AG08396 (cell line): ENCODE data around the gene PRKG1.
A peak's percentile ranks its signal among the peaks of the same experiment; 100 is the strongest.
"Not testable (repeated sequence)": the region's sequence is repeated elsewhere in the genome, so short reads cannot be mapped to it uniquely, and the experiment has no call there.

Experiments used
- DNase-seq: peaks from one replicate; pipeline ENCODE4 v3.0.0; 2012; ENCODE audit warnings: low spot score, mixed read lengths

The PRKG1 gene

DNA sequence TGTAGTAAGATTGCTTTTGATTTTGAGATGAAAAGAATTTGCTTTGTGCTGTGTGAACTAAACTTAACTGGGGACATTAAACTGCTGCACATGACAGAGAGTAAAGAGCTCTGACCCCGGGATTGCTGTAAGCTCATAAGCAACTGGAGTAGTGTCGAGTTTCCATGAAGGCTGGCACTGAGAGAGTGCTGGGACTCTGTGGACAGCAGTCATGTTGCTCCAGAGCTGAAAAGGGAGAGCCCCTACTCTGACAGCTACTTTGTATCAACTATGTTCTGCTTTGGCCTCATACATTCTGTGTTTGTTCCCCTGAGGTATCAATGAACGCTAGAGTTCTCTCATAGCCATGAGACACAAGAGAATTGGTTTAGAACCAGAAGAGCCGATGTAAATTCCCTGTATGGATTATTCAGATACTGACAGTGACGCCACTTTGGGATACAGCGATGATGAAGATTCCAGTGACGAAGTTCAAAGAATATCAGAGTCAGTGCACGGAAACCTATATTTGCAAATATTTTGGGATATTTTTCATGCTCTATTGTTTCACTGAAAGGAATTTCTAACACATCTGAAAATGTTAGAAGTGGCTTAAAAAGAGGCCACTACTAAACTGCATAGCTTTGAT lies 1053.9 kb downstream of the PRKG1 start:
- no peak for DNase-seq

DNA sequence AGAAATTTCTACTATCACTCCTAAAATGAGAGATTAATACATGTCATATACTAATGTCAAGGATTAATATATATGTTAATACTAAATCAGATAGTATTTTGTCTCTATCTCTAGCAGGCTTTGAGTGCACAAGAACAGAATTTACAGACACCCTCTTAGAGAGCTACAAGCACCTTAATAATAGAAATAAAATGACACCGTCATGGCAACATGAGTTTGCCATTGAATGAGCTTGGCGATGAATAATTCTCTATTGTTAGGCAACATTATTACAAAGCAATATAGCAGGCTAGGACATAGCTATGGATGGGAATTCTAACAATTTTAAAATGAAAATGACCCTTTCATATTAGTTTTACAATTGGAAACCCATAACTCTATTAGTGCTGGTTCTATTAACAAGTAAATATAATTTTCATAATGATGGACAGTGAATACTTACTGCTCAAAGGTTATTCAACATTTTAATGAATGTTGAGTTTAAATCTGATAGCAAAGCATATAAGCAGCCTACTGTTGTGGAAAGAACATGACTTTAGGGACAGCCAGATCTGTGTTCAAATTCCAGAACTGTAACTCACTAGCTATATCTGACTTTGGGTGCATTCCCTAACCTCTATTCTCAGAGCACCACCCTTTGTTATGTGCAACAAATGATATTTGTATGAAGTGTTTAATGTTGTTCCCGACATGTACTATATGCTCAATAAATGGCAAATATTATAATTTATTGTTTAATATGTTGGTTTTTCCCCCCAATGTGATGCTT lies 1055.3 kb downstream of the PRKG1 start:
- DNase-seq: no peak

DNA sequence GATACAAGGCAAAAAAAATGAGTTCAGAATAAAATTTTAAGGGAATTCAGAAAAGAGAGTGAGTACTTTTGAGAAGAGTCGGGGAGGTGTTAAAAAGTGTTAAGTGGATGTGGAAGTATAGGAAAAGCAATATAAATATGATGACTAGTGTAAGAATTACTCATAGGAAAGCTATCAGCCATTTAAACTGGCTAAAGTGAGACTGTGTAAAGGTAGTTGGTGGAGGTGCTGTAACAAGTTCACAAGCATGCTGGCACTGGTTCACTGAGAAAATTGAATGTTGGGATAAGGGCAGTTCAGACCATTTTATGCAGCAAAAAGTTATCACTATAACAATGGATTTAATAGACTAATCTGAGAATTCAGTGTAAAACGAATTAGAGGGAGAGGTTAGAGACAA lies 1060.8 kb downstream of the PRKG1 start:
- no peak for DNase-seq

DNA sequence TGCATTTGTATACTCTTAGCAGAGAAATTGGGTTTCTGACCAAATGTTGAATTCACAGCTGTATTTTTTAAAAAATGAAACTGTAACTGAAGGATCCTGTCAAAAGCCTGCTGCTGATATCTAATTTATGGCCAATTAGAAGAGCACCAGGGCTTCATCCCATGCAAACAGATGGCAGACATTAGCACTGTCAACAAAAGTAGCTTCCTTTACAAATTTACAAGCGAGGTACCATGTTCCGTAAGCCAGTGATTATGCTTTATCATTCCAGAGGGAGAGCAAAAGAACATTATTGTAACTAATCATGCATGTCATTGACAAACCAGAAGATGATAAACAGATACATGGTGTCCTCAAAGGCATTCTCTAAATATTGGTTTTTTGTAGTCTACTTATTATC lies 1062.6 kb downstream of the PRKG1 start:
- DNase-seq: no peak

DNA sequence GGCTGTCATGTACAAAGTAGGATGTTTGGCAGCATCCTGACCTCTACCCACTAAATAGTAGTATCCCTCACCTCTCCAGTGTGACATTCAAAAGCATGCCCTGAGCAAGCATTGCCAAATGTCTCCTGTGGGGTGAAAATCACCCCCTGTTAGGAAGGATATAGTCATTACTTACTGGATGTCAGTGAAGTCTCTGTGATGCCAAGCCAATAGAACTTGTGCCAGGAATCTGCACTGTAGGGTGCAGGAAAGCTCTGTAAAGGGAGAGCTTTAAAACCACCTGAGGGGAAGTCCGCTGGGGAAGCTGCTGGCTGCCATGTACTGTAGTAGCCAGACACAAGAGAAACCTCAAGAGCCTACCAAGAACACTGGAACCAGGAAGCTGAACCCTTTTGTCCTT lies 1069.1 kb downstream of the PRKG1 start:
- no peak for DNase-seq

DNA sequence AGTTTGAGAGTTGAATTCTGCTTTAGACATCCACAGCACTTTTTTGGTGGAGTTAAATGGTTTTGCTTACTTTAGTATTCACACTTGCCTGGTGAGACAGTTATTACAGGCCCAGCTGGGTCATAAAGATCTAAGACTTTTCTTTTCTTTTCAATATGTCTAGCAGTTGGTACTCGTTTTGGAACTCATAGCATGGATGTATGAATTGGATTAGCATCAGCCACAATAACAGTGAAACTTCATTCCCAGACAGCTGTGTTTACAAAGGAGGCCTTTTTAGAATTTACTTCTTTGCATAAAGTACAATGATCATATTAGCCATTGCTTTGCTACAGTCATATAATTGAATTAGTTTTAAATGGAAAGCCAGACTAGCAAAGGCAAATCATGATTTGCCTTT lies 1071.3 kb downstream of the PRKG1 start:
- no peak for DNase-seq

DNA sequence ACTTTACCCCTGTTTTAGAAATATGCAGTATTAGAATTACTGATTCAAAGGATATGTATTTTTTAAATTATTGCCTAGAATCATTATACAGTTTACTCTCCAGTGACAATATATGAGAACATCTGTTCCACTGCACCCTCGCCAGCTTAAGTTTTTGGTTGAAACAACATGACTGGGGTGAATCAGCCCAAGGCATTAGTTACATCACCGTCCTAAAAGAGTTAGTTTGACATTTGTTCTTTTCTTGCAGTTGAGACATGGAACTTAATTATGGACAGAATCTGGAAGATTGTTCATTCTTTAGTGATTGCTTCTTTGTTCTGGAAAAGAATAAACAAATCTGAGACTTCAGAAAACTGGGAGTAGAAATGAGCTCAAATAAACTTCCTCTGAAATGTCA lies 1072.5 kb downstream of the PRKG1 start:
- peak; percentile 3 for DNase-seq

DNA sequence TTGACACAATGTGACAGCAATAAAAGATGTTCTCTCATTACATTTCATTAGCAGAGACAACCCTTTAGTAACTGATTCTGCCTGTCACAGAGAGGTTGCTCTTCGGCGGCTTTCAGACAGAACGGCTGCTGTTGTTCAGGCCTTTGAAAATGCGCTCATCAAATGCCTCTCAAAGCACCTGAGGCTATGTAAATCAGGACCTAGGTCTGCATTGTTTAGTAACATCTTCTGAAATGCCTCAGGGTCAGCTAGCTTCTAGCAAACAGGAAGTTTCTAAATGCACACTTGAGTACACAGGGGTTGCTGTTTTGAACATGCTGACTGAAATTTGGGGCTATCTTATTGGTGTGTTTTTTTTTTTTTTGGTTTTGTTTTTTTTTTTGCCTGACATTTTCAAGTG lies 1096.5 kb downstream of the PRKG1 start:
- DNase-seq: no peak

DNA sequence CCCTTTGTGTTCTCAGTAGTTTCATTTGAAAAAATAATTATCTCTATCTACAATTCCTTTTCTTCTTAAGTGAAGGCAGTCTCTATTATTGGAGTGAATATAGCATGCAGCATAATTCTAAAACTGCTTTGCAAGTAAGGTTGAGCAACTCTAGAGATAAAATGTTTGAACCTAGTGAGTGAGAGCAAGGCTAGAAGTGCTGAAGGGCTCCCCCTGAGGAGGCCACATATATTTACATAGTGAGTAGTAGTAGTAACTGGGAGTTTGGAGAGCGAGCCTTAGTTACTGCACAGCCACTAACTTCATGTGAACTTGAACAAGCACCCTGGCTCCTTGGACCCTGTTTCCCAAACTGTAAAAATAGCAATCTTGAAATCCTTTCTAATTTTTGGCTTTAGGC lies 1098.3 kb downstream of the PRKG1 start:
- no peak for DNase-seq

DNA sequence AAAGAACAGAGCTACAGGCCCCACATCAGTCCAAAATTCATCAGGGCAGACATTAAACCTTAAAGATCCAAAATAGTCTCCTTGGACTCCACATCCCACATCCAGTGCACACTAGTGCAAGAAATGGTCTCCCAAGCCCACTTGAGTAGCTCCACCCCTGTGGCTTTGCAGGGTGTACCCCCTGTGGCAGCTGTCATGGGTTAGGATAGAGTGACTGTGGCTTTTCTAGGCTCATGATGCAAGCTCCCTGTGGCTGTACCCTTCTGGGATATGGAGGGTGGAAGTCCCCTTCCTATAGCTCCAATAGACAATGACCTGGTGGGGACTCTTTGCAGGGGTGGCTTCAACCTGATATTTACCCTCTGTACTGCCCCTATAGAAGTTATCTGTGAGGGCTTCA lies 1111.0 kb downstream of the PRKG1 start:
- no peak for DNase-seq

DNA sequence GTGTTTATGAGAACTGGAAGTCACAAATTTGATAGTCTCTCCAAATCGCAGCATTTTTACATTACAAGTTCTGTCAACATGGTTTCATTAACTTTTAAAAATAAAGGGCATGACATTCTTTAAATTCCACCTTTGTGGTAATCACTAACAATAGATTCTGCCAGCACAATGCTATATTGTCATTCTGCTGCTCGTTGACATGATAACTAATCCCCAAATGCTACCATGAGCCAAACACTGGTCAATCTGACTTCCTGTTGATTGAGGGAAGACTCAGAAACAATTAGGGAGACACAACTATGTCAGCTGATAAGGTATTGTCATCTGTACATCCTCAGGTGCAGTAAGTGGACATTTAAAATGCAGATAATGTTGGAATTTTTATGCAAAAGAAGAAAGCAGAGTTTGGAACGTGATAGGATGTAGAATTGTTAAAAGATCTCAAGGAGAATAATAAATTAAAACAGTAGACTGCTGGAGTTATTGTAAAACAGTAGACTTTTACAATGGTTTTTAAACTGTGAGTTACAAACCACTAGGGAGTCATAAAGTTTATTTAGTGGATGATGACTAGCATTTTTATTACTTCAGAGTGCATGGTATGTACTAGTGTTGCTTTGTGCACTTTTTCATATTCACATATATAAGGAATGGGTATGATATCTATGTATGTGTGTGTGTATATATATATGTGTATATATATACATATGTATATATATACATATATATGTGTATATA lies 1113.4 kb downstream of the PRKG1 start:
- DNase-seq: no peak

DNA sequence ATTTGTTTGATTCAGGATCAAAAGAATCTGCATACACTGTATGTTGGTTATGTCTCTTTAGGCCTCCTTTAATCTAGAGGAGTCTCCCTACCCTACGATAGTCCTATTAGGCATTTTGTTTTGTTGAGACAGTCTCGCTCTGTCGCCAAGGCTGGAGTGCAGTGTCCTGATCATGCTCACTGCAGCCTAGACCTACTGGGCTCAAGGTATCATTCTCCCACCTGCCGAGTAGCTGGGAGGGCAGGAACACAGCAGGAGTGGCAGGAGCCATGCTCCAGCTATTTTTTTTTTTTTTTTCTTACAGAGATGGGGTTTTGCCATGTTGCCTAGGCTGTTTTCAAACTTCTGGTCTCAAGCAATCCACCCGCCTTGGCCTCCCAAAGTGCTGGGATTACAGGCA lies 1116.8 kb downstream of the PRKG1 start:
- DNase-seq: no peak

DNA sequence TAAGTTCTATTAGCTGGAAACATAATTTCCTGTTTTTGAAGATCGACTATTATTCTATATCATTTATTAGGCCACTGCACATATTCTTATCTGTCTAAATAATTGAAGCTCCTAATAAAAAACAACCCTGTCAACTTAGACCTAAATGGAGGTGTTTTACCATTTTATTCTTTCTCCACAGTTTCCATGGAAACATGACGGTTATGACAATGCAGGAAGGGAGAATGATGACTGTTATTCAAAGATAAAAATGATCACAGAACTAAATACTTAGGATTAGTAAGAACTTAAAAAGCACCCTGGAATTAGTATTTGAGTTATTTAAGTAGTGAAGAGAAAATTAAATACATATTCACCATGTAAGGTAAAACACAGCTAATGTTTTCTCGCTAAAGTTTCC lies 1119.9 kb downstream of the PRKG1 start:
- no peak for DNase-seq

DNA sequence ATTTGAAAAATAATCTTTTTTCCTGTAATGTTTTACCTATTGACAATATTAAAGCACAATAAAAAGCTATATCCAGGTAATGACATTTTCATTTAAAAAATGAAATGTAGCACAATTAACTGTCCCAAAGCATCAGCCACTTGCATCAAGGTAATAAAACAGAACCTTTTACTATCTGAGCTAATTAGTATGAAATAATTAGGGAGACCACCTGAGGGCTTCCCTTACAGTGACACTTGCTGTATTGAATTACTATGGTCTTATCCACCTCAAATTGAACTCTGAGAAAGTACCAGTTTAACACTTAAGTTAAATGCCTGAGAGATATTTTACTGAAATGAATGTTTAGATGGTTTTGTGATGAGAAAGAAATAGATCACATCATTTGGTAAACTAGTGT lies 1120.4 kb downstream of the PRKG1 start:
- DNase-seq: no peak

DNA sequence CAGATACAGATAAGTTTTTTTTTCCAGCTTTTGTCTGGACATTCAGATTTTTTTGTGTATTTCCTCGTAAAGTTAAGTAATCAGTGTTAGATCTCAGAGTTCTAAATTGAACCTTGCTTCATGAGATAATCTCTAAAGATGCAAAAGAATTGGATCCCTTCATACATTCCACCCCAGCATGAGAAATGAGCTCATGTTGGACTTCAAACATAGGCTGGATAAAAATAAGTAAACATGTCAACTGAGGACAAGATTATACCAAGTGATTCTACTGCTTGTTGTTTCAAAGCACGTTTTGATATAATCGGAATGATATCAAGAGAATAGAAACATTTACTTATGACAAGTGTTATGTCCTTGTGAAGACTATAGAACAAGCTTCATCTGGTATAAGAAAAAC lies 1122.8 kb downstream of the PRKG1 start:
- no peak for DNase-seq

DNA sequence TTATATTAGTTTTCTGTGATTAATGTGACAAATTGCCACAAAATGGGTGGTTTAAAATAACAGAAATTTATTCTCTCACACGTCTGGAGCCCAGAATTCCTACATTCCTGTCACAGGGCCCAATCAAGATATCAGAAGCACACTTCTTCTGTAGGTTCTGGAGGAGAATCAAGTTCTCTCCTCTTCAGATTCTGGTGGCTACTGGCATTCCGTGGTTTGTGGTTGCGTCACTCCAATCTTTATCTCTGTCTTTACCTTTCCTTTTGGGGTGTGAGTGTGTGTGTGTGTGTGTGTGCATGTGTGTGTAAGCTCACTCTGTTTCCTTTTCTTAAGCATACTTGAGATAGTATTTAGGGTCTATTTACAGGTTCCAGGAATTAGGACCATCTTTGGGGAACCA lies 1124.3 kb downstream of the PRKG1 start:
- DNase-seq: no peak

DNA sequence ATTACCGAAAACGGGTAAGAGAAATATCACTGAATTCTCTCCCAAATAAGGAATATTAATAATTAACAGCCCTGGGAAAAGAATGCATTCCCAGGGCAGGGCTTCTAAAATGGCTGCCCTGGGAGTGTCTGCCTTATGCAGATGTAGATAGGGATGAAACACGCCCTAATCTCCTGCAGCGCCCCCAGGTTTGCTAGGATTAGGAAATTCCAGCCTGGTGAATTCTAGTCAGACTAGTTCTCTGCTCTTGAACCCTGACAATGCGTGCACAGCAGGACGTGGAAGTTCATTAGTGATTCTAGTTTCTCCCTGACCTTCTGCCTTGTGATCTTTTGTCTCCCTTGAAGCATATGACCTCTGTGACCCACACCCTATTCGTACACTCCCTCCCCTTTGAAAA lies 1130.6 kb downstream of the PRKG1 start:
- not testable (repeated sequence) for DNase-seq

DNA sequence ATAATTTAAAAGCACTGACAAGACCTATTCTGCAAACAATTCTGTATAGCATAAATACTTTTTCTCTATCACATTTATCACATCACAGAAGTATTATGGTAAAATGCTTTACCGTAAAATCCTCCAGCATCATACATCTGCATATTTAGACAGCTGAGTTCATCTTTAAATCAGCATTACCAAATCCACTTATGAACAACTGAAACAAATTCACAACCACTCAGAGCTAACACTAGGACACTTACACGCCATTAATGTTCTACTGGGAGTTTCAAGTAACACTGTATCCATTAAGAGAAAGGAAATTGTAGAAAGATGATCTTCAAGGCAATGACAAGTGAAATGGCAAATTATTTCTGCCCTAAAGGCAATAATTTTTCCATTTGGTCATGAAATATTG lies 1134.1 kb downstream of the PRKG1 start:
- DNase-seq: no peak

DNA sequence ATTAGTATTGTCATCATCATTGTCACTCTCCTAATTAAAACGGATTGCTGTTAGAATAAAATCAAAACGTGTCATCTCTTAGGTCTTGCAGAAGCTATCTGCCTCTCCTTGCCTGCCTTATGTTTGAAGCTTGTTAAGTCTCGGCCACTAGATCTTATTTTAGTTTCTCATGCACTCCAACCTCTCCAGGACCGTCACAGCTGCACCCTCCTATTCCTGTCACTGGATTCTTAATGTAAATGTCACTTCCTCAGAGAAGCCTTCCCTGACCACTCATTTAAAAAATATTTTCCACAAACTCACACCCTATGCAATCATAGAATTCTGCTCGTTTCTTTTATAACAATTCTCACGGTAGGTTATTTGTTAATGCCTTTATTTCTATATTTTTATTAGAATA lies 1135.9 kb downstream of the PRKG1 start:
- no peak for DNase-seq

DNA sequence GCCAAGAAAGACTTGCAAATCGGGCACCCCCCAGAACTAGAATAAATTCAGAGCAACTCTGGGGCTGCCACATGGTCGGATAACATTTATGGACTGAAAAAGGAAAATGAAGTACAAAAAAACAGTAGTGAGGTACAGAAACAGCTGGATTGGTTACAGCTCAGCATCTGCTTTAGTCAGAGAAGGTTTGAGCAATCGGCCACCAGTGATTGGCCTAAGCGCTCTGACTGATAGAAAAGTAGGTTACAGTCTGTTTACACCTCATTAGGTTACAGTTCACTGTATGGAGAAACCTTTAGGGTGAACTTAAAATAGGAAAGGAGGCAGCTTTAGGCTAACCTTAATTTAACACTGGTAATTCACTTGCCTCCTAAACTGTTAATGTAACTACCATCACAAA lies 1137.8 kb downstream of the PRKG1 start:
- DNase-seq: no peak

DNA sequence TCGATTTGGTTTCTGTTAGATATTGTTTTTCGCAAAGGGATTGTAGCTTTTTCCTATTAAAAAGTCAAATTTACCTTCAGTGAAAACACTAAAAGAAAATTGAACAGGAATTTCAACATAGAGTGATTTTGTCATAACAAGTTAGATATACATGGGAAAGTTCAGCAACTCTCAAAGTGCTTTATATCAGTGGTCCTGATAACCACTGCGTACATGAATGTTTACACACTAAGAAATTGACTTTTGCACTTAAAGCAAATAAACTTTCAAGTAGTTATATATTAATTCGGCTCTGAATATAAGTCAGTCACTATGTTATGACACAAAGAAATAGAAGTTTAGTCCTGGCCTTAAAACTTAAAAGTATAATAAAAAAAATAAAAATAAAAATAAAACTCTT lies 1138.5 kb downstream of the PRKG1 start:
- no peak for DNase-seq

DNA sequence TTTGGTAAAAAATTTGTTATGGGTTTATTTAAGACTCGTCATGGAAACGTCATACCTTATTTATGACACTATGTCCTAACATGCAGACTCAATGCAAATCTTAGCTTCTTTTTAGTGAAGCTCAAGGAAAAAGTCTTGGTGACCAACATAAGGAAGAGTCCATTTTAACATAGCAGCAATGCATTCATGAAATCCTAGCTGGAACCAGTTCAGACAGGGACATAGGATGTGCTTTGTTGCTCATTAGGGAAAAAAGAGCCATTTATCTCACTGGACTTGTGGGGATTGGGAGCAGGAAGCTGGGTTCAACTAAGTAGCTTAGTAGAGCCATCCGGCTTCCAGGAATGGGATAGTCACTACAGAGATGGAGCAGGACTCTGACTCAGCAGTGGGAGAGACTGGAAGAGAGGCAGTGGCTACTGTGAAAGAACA lies 1139.0 kb downstream of the PRKG1 start:
- no peak for DNase-seq

DNA sequence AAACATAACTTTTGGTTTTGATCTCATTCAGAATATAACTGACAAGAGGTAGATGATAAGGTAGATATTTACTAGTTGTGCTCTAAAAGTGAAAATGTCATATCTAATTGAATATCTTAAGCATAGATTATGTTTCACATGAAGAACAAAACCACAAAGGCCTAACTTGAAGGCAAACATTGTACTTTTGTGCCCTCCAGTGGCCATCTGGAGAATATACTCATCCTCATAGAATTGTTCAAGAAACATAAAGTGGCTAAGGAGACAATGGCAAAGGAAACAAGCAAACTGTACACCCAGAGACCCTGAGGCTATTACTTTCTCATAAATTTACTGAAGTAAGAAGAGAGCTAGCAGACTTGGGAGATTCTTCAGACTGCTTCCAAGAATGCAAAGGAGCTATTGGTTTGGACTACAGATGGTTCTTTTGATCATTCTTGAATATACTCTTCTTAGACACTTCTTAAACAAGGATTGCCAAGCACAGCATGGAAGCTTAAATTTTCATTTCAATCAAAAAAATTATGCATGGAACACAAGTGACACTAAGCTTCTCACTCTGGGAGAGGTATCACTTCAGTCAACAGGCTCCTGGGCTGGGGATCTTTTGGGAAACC lies 1141.6 kb downstream of the PRKG1 start:
- peak; percentile 26 for DNase-seq
